ENCODE data around the gene TTI1. TPM values are rescaled to one million over a fixed set of nuclear protein-coding genes. Genes with fewer than 3 reads are reported as not detected.

TTI1 gene
- total RNA-seq, 1 donor from 2014 or later: 14.3 TPM

DNA sequence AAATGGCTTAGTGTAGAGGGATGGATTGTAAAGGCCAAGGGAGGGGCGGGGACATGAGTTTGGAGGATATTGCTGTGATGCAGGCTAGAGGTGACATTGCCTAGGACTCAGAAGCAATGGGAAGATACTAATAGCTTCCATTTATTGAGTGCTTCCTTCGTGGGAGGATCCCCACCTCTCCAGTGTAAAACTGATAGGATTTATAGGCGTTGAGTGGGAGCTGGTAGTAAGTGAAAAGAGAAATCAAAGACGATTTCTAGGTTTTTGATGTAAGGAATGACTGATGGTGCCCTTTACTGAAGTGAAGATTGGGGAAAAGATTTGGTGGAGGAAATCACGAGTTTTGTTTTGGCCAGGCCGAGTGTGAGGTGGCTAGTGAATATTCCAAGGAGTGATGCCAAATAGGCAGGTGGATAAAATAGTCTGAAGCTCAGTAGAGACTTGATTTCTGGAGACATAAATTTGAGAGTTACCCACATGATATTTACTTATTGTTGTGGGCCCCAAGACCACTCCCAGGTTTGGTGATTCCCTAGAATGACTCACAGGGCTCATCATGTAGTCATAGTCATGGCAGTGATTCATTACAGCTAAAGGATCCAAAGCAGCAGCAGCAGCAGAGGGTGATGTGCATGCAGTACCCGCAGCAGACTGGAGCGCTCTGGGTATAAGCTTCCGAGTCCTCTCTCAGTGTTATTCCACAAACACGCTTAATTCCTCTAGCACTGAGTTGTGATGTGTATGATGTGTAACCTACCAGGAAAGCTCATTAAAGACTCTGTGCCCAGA lies 10.4 kb upstream of the TTI1 start:
- TF ChIP-seq, protein P1, sequence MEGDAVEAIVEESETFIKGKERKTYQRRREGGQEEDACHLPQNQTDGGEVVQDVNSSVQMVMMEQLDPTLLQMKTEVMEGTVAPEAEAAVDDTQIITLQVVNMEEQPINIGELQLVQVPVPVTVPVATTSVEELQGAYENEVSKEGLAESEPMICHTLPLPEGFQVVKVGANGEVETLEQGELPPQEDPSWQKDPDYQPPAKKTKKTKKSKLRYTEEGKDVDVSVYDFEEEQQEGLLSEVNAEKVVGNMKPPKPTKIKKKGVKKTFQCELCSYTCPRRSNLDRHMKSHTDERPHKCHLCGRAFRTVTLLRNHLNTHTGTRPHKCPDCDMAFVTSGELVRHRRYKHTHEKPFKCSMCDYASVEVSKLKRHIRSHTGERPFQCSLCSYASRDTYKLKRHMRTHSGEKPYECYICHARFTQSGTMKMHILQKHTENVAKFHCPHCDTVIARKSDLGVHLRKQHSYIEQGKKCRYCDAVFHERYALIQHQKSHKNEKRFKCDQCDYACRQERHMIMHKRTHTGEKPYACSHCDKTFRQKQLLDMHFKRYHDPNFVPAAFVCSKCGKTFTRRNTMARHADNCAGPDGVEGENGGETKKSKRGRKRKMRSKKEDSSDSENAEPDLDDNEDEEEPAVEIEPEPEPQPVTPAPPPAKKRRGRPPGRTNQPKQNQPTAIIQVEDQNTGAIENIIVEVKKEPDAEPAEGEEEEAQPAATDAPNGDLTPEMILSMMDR (conservative IDR thresholded peaks at IDR 0.05; ENCODE audit: low read depth, low read length): no peak
- H3K4me3 ChIP-seq (ENCODE audit: low read depth, low read length): no peak overlapping the region
- DNase-seq (ENCODE audit: low read depth): no peak

- TF ChIP-seq, protein P1 (conservative IDR thresholded peaks at IDR 0.05; ENCODE audit: low read depth, low read length): no peak
- no peak for DNase-seq (ENCODE audit: low read depth)
- H3K4me3 ChIP-seq (ENCODE audit: low read depth, low read length): no peak overlapping the region
These were observed 7.0 kb upstream of the TTI1 start for GRCh38 chr20:38040276-38040675.

- no peak overlapping the region for H3K4me3 ChIP-seq (ENCODE audit: low read depth, low read length)
- no peak for DNase-seq (ENCODE audit: low read depth)
- TF ChIP-seq, protein P1 (conservative IDR thresholded peaks at IDR 0.05; ENCODE audit: low read depth, low read length): no peak
These were observed 3.1 kb upstream of the TTI1 start for GRCh38 chr20:38036366-38036765.

DNA sequence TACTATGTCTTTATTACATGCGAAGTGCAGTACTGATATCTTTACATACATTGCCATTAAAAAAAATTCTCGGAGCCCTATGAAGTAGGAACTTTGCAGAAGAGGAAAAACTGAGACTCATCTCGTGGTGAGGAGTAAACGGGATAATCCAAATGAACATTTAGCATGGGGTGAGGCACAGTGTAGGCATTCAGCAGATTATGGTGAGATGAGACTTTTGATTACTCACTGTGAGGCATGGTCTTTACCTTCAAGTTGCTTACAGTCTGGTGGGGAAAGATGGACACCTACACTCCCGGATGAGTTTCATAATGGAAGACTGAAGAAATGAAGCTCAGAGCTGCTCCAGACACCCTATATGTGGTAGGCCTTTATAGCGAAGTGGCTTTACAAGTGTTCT lies 1.7 kb upstream of the TTI1 start:
- peak overlapping the region; percentile 96 for H3K4me3 ChIP-seq (ENCODE audit: low read depth, low read length)
- no peak for DNase-seq (ENCODE audit: low read depth)
- TF ChIP-seq, protein P1 (conservative IDR thresholded peaks at IDR 0.05; ENCODE audit: low read depth, low read length): no peak

- no peak for DNase-seq (ENCODE audit: low read depth)
- peak overlapping the region; percentile 96 for H3K4me3 ChIP-seq (ENCODE audit: low read depth, low read length)
- TF ChIP-seq, protein P1 (conservative IDR thresholded peaks at IDR 0.05; ENCODE audit: low read depth, low read length): no peak
These were observed 923 bp upstream of the TTI1 start for GRCh38 chr20:38034108-38034649.

GRCh38 chr20:38032585-38033329 lies 499 bp downstream of the TTI1 start:
- TF ChIP-seq, protein P1 (conservative IDR thresholded peaks at IDR 0.05; ENCODE audit: low read depth, low read length): no peak
- no peak for DNase-seq (ENCODE audit: low read depth)

More at GRCh38 chr20:38032585-38033329, 499 bp downstream of the TTI1 start:
- H3K4me3 ChIP-seq (ENCODE audit: low read depth, low read length): peak overlapping the region; percentile 96

Measured in epithelial cell of proximal tubule (primary cell).